ENCODE data around the gene BLOC1S5. TPM values are rescaled to one million over a fixed set of nuclear protein-coding genes. Genes with fewer than 3 reads are reported as not detected.
A peak's percentile ranks its signal among the peaks of the same experiment; 100 is the strongest.

The BLOC1S5 gene
- total and polyA plus RNA-seq, 2 donors (not counting 3 experiments of a cell fraction or from before 2014, with no cell fraction given), result 3.9 to 19.1 TPM

- Histone ChIP-seq H3K27ac (ENCODE audit: insufficient read depth, low read depth, low read length) (peak overlapping the region; percentile 93), H3K9me3 (replicated peaks; ENCODE audit: control insufficient read depth, insufficient read depth, low read length) (no peaks in the 10 kb centered on the region), H3K4me2 (ENCODE audit: insufficient read depth, low read length) (peak overlapping the region; percentile 50), H4K20me1 (replicated peaks; ENCODE audit: control insufficient read depth, extremely low read depth, insufficient read depth, low read length) (no peaks in the 10 kb centered on the region), H3K4me3 (replicated peaks in 1 of 3; ENCODE audit: insufficient read depth in 1 of 3, low read depth in 1 of 3, low read length in 3 of 3) (no peak overlapping the region), H3K4me1 (ENCODE audit: control insufficient read depth, extremely low read depth, insufficient read depth, low read length) (peaks cover 55% of the 10 kb centered on the region), H3K79me2 (ENCODE audit: control insufficient read depth, insufficient read depth, low read length) (peaks cover 24% of the 10 kb centered on the region), H3K27me3 (ENCODE audit: control insufficient read depth in 2 of 2, insufficient read depth in 2 of 2, low read length in 2 of 2) (no peaks in the 10 kb centered on the region), H3K9me1 (replicated peaks; ENCODE audit: control insufficient read depth, extremely low read depth, insufficient read depth, low read length) (no peaks in the 10 kb centered on the region), H3K9ac (replicated peaks; ENCODE audit: extremely low read depth, insufficient read depth, low read length) (peak overlapping the region; percentile 76), H3K36me3 (ENCODE audit: control insufficient read depth in 2 of 2, extremely low read depth in 1 of 2, insufficient read depth in 2 of 2, low read length in 2 of 2) (peaks cover 5 to 8% of the 10 kb centered on the region in 2 experiments), H2AFZ (ENCODE audit: low read depth, low read length) (no peak overlapping the region)
- DNase-seq (ENCODE audit: low read depth, low spot score) (peak; percentile 91), FAIRE-seq (peak; percentile 82)
- intact Hi-C loops (cut with micrococcal nuclease) (no loop called here), dilution Hi-C loops (cut with MboI; ENCODE audit: extremely low pct_ligation_motif_present, low sequenced_read_pairs) (no loop called here)
- ChIA-PET CTCF (interaction anchor here (1.2 to 2.0 kb wide), 7 partner anchors 9 to 362 kb away, joined by 4 to 9 read pairs (median 5); partner anchors contain the start of genes BLOC1S5 and EEF1E1), POLR2A (interaction anchor here (0.7 to 1.2 kb wide), 2 partner anchors 21 to 23 kb away, joined by 4 to 5 read pairs; partner anchors contain the start of gene BLOC1S5)
- no TSS peak for BruUV-seq (replicated peaks)
- peak; percentile 95 for TF ChIP-seq FOS (IDR thresholded peaks at IDR 0.05; ENCODE audit: borderline replicate concordance, insufficient read depth, low read length)
- TF ChIP-seq MYC (IDR thresholded peaks at IDR 0.05; ENCODE audit: low read depth, low read length), result no peak
- TF ChIP-seq GATA2 (IDR thresholded peaks at IDR 0.05; ENCODE audit: insufficient read depth, insufficient read length, low read depth, low read length), result peak; percentile 46
- TF ChIP-seq JUN (IDR thresholded peaks at IDR 0.05; ENCODE audit: borderline replicate concordance, insufficient read depth, insufficient read length, low read depth), result peak; percentile 78
- TF ChIP-seq CTCF (IDR thresholded peaks at IDR 0.05; ENCODE audit: extremely low read depth in 1 of 2, insufficient read depth in 1 of 2, low read depth in 1 of 2, low read length in 2 of 2), result no peak
- peak; percentile 38 for TF ChIP-seq POLR2A (IDR thresholded peaks at IDR 0.05; ENCODE audit: low read depth, low read length)
- no peak for TF ChIP-seq EZH2 (IDR thresholded peaks at IDR 0.05; ENCODE audit: borderline replicate concordance, low read depth, low read length, severe bottlenecking)
- no peak for TF ChIP-seq POLR2AphosphoS5 (IDR thresholded peaks at IDR 0.05; ENCODE audit: insufficient read depth, low read depth, low read length)
- no peak for TF ChIP-seq MAX (IDR thresholded peaks at IDR 0.05; ENCODE audit: insufficient read depth, insufficient read length)
Observed at GRCh38 chr6:8085053-8085511, 20.9 kb upstream of the BLOC1S5 start.

Data from endothelial cell of umbilical vein (primary cell).